ENCODE measurements around the gene TENT4B.

TENT4B gene

DNA sequence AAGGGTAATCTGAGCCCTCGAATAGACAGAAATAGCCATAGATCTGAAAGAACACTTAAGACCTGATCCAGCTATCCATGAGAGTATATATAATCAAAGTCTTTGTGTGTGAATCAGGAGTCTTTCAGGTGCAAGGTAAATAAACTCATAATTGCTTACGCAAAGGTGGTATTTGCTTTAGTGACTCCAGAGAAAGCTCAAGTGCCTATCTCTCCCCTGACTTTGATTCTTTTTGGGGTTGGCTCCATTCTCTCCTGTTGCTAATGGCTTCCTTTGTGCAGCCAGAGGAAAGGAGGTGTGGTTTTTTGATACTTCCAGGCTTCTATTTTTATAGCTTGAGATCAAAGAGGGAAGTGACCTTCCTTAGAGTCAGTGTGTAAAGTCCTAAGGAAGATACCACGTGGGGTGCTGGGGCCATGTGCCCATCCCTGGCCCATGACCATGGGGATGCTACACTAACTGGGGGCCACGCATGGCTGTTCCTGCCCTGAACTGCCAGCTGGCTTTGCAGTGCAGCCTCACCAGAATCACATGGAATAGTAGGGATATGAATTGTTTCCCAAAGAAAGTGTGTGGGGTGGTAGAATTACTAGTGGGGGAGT, 45.8 kb downstream of the TENT4B start:
- Mint-ChIP-seq H3K4me1 (peaks cover 64% of the 10 kb centered on the region), H3K36me3 (ENCODE audit: low read depth) (peaks cover 7% of the 10 kb centered on the region), H3K9me3 (no peaks in the 10 kb centered on the region), H3K27me3 (no peaks in the 10 kb centered on the region), H3K27ac (no peak overlapping the region), H3K4me3 (no peak overlapping the region)
- DNase-seq (no peak), ATAC-seq (no peak)

DNA sequence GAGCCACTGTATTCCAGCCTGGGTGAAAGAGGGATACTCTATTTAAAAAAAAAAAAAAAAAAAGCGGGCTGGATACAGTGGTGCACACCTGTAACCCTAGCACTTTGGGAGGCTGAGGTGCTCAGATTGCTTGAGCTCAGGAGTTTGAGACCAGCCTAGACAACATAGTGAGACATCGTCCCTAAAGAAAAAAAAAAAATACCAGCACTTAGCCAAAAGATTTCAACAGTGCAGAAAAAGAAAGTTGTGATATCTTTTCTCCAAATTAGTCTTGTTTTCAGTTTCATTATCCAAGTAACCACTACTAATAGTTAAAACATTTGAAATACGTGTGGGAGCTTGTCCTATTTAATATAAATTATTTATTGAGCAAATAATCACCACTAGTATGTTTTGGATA, 48.7 kb downstream of the TENT4B start:
- no peaks in the 10 kb centered on the region for H3K27me3 Mint-ChIP-seq
- ATAC-seq (no peak), DNase-seq (no peak)
- H3K27ac Mint-ChIP-seq, result no peak overlapping the region
- H3K4me1 Mint-ChIP-seq, result peaks cover 44% of the 10 kb centered on the region
- H3K36me3 Mint-ChIP-seq (ENCODE audit: low read depth), result peaks cover 5% of the 10 kb centered on the region
- H3K9me3 Mint-ChIP-seq, result no peaks in the 10 kb centered on the region
- H3K4me3 Mint-ChIP-seq, result no peak overlapping the region

DNA sequence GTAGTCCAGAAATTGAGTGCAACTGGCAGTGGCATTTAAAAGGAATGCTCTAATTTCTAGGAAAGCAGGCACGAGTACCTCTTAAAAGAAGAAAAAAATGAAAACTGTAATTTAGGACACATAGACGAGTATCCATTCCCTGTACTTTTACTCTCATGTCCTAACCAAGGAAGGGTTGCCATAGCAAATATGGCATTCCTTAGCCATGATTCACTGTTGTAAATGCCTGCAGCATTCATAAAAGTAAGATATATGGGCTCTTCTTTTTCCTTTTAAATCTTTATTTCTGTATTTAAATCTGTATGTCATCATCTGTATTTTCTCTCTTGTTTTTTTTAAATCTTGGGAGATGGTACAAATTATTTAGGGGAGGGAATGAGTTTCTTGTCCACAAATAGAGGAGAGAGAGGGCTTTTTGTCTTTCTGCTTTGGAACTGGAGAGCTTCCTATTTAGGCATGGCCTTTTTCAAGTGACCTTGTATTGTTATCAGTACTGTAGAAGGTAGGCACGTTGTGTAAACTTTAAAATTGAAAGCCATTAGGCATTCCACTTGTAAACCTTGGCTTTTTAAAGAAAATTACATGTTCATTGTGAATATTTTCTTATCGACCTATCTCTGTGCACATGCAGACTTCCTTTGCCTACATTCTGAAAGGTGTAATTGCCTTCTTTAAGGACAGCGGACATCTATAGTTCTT, 50.0 kb downstream of the TENT4B start:
- no peak overlapping the region for H3K4me3 Mint-ChIP-seq
- no peak overlapping the region for H3K27ac Mint-ChIP-seq
- no peaks in the 10 kb centered on the region for H3K9me3 Mint-ChIP-seq
- no peaks in the 10 kb centered on the region for H3K27me3 Mint-ChIP-seq
- no peak for DNase-seq
- no peaks in the 10 kb centered on the region for H3K36me3 Mint-ChIP-seq (ENCODE audit: low read depth)
- ATAC-seq, result no peak
- peaks cover 36% of the 10 kb centered on the region for H3K4me1 Mint-ChIP-seq

DNA sequence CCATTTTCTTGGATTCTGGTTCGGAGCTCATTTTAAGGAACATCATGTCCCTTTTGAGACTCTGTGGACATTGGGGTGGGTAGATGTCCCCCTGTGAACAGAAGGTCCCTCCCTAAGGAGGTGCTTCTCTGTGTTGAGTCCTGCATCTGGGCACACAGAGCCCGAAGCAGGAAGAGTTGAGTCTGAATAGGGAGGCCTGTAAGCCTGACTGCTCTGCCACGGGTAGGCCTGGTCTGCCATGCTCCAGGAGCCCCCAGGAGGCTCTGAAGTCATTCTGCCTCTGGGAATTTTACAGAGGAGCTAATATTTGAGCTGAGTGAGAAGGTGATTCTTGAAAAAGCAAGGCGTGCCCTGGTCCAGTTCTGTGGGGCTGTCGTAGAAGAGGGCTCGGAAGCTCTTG, 50.6 kb downstream of the TENT4B start:
- Mint-ChIP-seq H3K9me3 (no peaks in the 10 kb centered on the region), H3K4me3 (no peak overlapping the region), H3K36me3 (ENCODE audit: low read depth) (no peaks in the 10 kb centered on the region), H3K27ac (no peak overlapping the region), H3K4me1 (peaks cover 38% of the 10 kb centered on the region), H3K27me3 (no peaks in the 10 kb centered on the region)
- ATAC-seq (no peak), DNase-seq (no peak)

DNA sequence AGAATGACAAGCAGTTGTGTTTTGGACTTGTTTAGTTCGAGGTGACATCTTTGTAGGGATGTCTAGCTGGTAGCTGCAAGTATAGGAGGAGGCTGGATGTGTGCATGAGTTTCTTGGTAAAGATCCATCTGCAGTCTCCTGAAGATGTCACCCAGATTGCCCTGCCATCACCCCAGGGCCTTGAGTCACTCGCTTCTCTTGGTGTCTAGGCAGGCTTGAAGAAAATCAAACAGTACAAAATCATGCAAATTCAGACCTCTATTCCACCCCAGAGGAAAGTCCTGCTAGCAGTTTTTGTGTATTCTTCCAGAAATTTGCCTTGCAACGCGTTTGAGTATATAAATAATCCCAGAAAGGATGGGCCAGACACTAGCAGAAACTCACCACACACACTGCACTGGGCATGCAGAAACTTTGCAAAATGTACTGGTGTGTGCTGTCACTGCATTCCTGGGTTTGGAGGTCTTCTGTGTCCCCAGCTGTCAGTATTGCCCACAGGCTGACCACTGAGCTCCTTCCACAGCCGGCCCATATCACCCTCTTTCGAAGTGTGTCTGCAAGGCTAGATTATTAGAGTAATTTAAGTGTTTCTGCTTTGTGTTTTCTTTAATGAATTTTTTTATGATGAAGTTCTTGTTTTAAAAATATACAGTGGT, 51.5 kb downstream of the TENT4B start:
- Mint-ChIP-seq H3K27me3 (no peaks in the 10 kb centered on the region), H3K36me3 (ENCODE audit: low read depth) (no peaks in the 10 kb centered on the region), H3K9me3 (no peaks in the 10 kb centered on the region), H3K4me1 (peaks cover 38% of the 10 kb centered on the region), H3K27ac (no peak overlapping the region), H3K4me3 (no peak overlapping the region)
- DNase-seq (no peak), ATAC-seq (no peak)

DNA sequence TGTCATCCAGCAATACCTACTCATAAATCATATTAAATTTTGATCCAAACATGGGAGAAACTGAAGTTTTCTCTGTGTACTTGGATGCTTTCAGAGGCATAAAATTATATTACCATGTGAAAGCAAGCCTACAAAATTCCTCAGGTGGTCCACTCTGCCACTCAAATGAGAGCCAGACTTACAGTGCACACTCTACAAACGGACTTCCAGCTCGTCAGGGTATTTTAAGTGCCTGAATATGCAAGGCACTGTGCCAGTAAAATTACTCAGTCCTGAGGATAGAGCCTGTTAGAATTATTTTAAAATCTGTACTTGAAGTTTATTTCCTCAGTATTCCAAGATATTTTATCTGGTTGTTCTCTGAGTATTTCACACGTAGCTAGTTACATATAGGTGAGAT, 54.5 kb downstream of the TENT4B start:
- no peak overlapping the region for H3K27ac Mint-ChIP-seq
- no peak for ATAC-seq
- peaks cover 34% of the 10 kb centered on the region for H3K4me1 Mint-ChIP-seq
- DNase-seq, result no peak
- H3K9me3 Mint-ChIP-seq, result no peaks in the 10 kb centered on the region
- no peaks in the 10 kb centered on the region for H3K27me3 Mint-ChIP-seq
- no peaks in the 10 kb centered on the region for H3K36me3 Mint-ChIP-seq (ENCODE audit: low read depth)
- H3K4me3 Mint-ChIP-seq, result no peak overlapping the region

DNA sequence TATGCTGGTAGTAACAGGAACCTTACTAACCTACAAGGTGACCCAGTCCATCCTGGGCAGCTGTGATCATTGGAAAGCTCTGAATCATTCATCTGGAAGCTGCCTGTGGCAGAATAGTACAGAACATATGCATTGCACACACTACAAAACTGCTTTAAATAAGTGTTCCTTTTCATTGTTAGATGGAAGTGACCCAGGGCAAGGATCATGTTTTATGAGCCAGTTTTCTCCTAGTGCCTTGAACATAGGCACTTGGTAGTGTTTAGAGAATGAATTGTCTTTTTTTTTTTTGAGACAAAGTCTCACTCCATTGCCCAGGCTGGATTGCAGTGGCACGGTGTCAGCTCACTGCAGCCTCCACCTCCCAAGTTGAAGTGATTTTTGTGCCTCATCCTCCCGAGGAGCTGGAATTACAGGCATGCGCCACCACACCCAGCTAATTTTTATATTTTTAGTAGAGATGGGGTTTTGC, 55.4 kb downstream of the TENT4B start:
- no peak for DNase-seq
- H3K4me3 Mint-ChIP-seq, result no peak overlapping the region
- no peaks in the 10 kb centered on the region for H3K27me3 Mint-ChIP-seq
- peaks cover 29% of the 10 kb centered on the region for H3K4me1 Mint-ChIP-seq
- no peak for ATAC-seq
- H3K9me3 Mint-ChIP-seq, result no peaks in the 10 kb centered on the region
- H3K36me3 Mint-ChIP-seq (ENCODE audit: low read depth), result peaks cover 1% of the 10 kb centered on the region
- H3K27ac Mint-ChIP-seq, result no peak overlapping the region

DNA sequence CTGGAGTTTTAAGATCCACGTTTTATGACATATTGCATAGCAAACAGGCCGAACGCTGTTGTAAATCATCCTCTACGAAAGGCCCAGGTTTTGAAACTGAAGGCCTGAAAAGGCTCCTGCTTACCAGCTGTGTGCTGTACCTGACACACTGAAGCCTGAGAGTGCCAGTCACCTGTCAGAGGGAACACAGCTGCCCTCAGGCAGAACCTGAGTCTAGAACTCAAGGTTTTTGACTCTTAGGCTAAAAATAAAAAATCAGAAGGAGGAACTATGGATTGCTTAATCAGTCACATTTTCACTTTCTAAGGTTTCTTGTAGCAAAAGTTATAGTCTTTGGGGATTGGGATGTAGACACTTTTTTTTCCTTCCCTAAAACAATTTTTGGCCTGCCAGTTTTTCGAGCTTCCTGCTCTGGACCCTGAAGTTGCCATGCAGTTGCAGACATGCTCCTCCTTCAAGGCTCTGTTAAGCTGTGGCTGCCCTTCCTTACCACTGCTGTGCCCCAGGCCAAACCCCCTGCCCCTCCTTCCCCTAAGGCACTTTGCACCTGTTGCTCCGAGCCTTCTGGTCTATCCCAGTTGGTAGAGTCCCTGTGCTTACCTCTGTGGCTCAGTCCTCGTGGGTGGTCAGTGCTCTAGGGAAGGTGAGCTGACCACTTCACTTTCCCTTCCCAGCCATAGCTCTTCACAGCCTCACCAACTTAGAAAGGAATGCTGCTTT, 56.6 kb downstream of the TENT4B start:
- no peak overlapping the region for H3K4me3 Mint-ChIP-seq
- no peaks in the 10 kb centered on the region for H3K27me3 Mint-ChIP-seq
- H3K27ac Mint-ChIP-seq, result peak overlapping the region; percentile 52
- H3K9me3 Mint-ChIP-seq, result no peaks in the 10 kb centered on the region
- peaks cover 5% of the 10 kb centered on the region for H3K36me3 Mint-ChIP-seq (ENCODE audit: low read depth)
- peaks cover 26% of the 10 kb centered on the region for H3K4me1 Mint-ChIP-seq
- no peak for ATAC-seq
- no peak for DNase-seq

DNA sequence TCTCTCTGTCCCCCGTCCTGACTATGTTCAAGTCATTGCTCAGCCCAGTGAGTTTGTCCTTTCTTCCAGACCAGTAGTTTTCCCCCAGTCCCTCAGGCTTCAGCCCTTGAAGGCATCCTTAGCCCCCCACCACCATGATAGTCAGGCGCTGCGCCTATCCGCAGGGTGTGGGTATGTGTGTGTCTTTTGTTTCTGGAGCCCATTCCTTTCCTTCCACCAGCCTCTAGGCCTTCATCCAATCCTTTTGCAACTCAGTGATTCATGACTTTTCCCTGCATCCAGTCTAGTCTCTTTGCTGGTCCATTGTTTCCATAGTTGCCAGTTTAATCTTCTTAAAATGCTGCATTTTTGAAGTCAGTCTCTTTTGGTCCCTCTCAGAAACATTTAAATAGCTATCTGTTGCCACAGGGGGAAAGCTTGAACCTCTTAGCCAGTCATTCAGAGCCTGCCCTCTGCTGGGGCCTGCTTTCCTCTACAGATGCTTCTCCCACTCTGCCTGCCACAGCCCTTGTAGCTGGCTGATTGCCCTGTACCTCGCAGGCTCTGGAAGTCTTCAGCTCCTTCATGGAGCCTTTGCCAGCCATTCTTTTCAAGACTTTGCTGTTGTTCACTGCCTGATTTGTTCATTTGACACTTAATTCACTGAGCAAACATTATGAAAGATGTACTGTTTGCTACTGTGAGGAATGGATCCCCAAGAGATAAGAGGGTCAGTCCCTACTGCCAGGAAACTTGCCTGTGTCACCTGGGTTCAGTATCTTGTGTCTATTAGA, 57.3 kb downstream of the TENT4B start:
- Mint-ChIP-seq H3K9me3 (no peaks in the 10 kb centered on the region), H3K4me3 (no peak overlapping the region), H3K4me1 (peaks cover 26% of the 10 kb centered on the region), H3K27ac (peak overlapping the region; percentile 52), H3K36me3 (ENCODE audit: low read depth) (peaks cover 10% of the 10 kb centered on the region), H3K27me3 (no peaks in the 10 kb centered on the region)
- ATAC-seq (peak; percentile 91), DNase-seq (peak; percentile 57)

DNA sequence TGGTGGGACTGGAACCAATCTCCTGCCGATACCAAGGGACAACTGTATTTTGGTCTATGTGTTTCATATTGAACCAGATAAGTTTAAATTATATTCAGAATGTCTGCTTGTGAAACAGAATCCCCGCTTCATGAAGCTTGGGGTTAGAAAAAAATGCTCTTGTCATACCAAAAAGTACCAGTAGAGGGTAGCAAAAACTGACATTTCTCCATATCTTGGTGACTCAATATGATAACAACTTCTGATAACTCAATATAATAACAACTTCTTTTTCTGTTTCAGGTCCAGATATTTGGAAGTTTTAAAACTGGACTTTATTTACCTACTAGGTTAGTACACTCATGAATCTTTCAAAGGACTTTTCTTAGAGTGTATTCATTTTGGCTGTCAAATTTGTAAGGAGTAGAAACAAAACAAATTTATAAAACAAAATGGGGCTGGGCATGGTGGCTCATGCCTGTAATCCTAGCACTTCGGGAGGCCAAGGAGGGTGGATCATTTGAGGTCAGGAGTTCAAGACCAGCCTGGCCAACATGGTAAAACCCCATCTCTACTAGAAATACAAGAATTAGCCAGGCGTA, 60.9 kb downstream of the TENT4B start:
- no peak overlapping the region for H3K4me3 Mint-ChIP-seq

DNA sequence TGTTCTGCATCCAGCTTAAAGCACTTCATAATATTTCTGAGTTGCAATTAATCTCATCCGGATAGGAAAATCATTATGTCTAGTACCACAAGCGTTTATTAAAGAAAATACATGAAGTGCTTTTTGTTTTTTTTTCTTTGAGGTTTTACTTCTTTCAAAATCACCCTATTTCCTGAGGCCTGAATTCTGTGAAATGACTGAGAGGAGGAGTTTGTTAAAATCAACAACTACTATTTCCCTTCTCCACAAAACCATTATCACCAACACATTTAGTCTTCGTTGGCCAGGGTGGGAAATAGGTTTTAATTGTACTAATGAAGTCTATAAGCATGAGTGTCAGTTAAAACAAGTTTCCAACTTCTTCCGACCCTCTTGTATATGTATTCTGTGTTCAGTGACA, 62.6 kb downstream of the TENT4B start:
- H3K36me3 Mint-ChIP-seq (ENCODE audit: low read depth), result peaks cover 13% of the 10 kb centered on the region
- no peaks in the 10 kb centered on the region for H3K27me3 Mint-ChIP-seq
- peaks cover 6% of the 10 kb centered on the region for H3K4me1 Mint-ChIP-seq
- no peak for DNase-seq
- no peaks in the 10 kb centered on the region for H3K9me3 Mint-ChIP-seq
- no peak overlapping the region for H3K4me3 Mint-ChIP-seq
- ATAC-seq, result no peak
- no peak overlapping the region for H3K27ac Mint-ChIP-seq

More for the DNA sequence above, 60.9 kb downstream of the TENT4B start:
- H3K9me3 Mint-ChIP-seq, result no peaks in the 10 kb centered on the region
- peaks cover 13% of the 10 kb centered on the region for H3K36me3 Mint-ChIP-seq (ENCODE audit: low read depth)
- peaks cover 20% of the 10 kb centered on the region for H3K4me1 Mint-ChIP-seq
- H3K27ac Mint-ChIP-seq, result no peak overlapping the region
- ATAC-seq (no peak), DNase-seq (no peak)
- H3K27me3 Mint-ChIP-seq, result no peaks in the 10 kb centered on the region

DNA sequence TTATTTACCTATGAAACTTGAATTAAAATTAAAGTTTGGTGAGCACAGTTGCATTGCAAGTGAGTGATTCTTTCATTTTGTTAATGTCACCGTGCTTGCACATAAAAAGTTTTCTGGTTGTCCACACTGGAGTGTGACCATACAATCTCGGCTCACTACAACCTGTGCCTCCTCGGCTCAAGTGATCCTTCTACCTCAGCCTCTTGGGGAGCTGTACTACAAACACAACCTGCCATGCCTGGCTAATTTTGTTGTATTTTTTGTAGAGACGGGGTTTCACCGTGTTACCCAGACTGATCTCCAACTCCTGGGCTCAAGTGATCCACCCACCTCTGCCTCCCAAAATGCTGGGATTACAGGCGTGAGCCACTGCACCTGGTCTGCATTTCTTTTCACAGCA, 63.1 kb downstream of the TENT4B start:
- no peak for ATAC-seq
- H3K9me3 Mint-ChIP-seq, result no peaks in the 10 kb centered on the region
- H3K4me1 Mint-ChIP-seq, result peaks cover 4% of the 10 kb centered on the region
- H3K27ac Mint-ChIP-seq, result no peak overlapping the region
- no peak overlapping the region for H3K4me3 Mint-ChIP-seq
- peaks cover 13% of the 10 kb centered on the region for H3K36me3 Mint-ChIP-seq (ENCODE audit: low read depth)
- no peak for DNase-seq
- H3K27me3 Mint-ChIP-seq, result no peaks in the 10 kb centered on the region

DNA sequence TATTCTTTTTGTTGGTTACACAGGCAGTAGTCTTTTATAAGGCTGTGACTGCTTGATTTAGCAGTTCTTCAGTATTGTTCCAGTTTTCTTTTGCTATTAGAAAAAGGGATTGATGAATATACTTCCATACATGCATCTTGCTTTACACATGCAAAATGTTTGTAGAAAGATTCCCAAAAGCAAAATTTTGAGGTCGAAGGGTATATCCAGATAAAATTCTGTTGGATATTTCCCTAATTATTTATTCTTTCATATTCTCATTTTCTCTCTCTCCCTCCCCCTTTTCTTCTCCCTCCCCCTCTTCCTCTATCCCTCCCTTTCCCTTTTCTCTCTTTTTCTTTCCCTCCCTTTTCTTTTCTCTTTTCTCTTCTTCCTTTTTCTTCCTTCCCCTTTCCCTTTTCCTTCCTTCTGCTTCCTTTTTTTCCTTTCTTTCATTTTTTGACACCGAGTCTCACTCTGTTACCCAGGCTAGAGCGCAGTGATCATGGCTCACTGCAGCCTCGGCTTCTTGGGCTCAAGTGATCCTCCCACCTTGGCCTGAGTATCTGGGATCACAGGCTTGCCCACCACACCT, 66.4 kb downstream of the TENT4B start:
- Mint-ChIP-seq H3K9me3 (no peaks in the 10 kb centered on the region), H3K27ac (no peak overlapping the region), H3K4me1 (no peaks in the 10 kb centered on the region), H3K27me3 (no peaks in the 10 kb centered on the region), H3K4me3 (no peak overlapping the region), H3K36me3 (ENCODE audit: low read depth) (peaks cover 10% of the 10 kb centered on the region)
- ATAC-seq, result no peak
- DNase-seq, result no peak

DNA sequence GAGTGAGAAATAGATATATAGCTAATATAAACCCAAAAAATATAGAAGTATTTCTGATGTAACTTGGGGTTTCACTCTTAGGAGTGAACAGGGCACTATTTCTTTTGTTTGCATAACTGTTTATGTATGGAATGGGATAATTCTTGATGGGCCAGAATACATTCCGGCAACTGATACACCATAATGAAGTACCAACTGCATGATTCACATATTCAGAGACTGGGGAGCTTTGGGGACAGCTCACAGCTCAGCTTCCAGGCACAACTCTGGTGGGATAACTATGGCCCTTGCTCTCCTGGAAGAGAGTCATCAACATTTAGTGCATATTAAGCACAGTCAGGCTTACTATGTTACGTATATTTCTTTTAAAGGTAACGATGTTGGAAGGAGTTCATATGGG, 71.2 kb downstream of the TENT4B start:
- peaks cover 19% of the 10 kb centered on the region for H3K4me1 Mint-ChIP-seq
- H3K27me3 Mint-ChIP-seq, result no peaks in the 10 kb centered on the region
- ATAC-seq (no peak), DNase-seq (no peak)
- H3K9me3 Mint-ChIP-seq, result no peaks in the 10 kb centered on the region
- no peak overlapping the region for H3K27ac Mint-ChIP-seq
- H3K4me3 Mint-ChIP-seq, result no peak overlapping the region
- peaks cover 14% of the 10 kb centered on the region for H3K36me3 Mint-ChIP-seq (ENCODE audit: low read depth)

All from activated naive CD8-positive, alpha-beta T cell treated with anti-CD3 and anti-CD28 coated beads, Interleukin-2, amount 50 U/mL, for 24 hours (primary cell).